HepG2 (cell line): Measurements from ENCODE around the gene RAI14. TPM values are rescaled to one million over a fixed set of nuclear protein-coding genes. Genes with fewer than 3 reads are reported as not detected.

Source experiments
- ATAC-seq: fragments of 200-7000 bp; cut with Tn5 transposase; 3 replicates; pipeline ENCODE4 v1.9.1; 2020; ENCODE audit warnings: mild to moderate bottlenecking, moderate library complexity
- BruUV-seq: library from RNA; stranded (reverse); fragments of 400-500 nt; replicated peaks from 2 replicates; lab custom pipeline; 2021; lab: Mats Ljungman, UMichigan
- CTCF ChIA-PET: fragments of 300-600 bp; formaldehyde crosslinking; extraction: SDS; loops from one replicate; lab custom pipeline; 2021; ENCODE audit warnings: low total read pairs, inconsistent platforms, low intra/inter-chr PET ratio; lab: Yijun Ruan, JAX
- POLR2A ChIA-PET: fragments of 350-600 bp; sonication (Branson Sonifier 250); formaldehyde crosslinking; loops from one replicate; lab custom pipeline; 2020; ENCODE audit warnings: antibody characterized with exemption, inconsistent platforms; lab: Yijun Ruan, JAX
- DNase-seq: peaks from one replicate; pipeline ENCODE4 v3.0.0-alpha.2; 2015; ENCODE audit warnings: low spot score
- FAIRE-seq: peaks from 3 replicates; lab custom pipeline; 2011; peaks lifted over from hg19 to GRCh38; lab: Jason Lieb, UNC
- H2AFZ ChIP-seq: one replicate; pipeline ENCODE4 v1.6.1; 2011; ENCODE audit warnings: low read length, inconsistent platforms
- H3K27ac ChIP-seq: fragments of 300-600 bp; 3 replicates; pipeline ENCODE4 v1.8.0; 2011; ENCODE audit warnings: mixed run types, mild to moderate bottlenecking, mixed read lengths, low read length, inconsistent platforms; ENCODE audit not compliant: insufficient read depth; ENCODE audit errors: extremely low read length
- H3K27me3 ChIP-seq, 2 experiments: fragments of 200-600 bp in 1 of 2; 2 replicates in 1 of 2; 3 replicates in 1 of 2; pipeline versions ENCODE4 v1.6.0 to v1.8.0; 2011; ENCODE audit warnings: low read length in 2 of 2, mild to moderate bottlenecking in 2 of 2, moderate library complexity in 2 of 2, inconsistent platforms in 1 of 2; ENCODE audit not compliant: insufficient read depth in 2 of 2, control insufficient read depth in 1 of 2
- H3K36me3 ChIP-seq, 2 experiments: fragments of 200-600 bp in 1 of 2; replicated peaks in 1 of 2; 2 replicates in 1 of 2; 3 replicates in 1 of 2; pipeline versions ENCODE4 v1.5.1 to v1.8.0; 2011; ENCODE audit warnings: low read length in 2 of 2, inconsistent platforms in 1 of 2; ENCODE audit not compliant: insufficient read depth in 2 of 2, control insufficient read depth in 1 of 2
- H3K4me1 ChIP-seq: 2 replicates; pipeline ENCODE4 v1.5.1; 2012; ENCODE audit warnings: low read length, inconsistent platforms; ENCODE audit not compliant: insufficient read depth
- H3K4me2 ChIP-seq: 2 replicates; pipeline ENCODE4 v1.6.0; 2011; ENCODE audit warnings: low read depth, low read length, inconsistent platforms
- H3K4me3 ChIP-seq, 3 experiments: fragments of 200-600 bp in 1 of 3; sonication (generic), shearing (Covaris generic) in 1 of 3; replicated peaks in 1 of 3; 2 replicates each; pipeline ENCODE4 v1.5.1; 2011 to 2016; ENCODE audit warnings: low read length in 3 of 3, inconsistent platforms in 2 of 3, low read depth in 2 of 3, mild to moderate bottlenecking in 2 of 3, control low read depth in 1 of 3, mixed read lengths in 1 of 3; ENCODE audit not compliant: insufficient read depth in 1 of 3
- H3K79me2 ChIP-seq: one replicate; pipeline ENCODE4 v1.6.1; 2011; ENCODE audit warnings: low read length, inconsistent platforms; ENCODE audit not compliant: insufficient read depth
- H3K9ac ChIP-seq: 2 replicates; pipeline ENCODE4 v1.6.0; 2011; ENCODE audit warnings: mild to moderate bottlenecking, low read depth, low read length, inconsistent platforms; ENCODE audit not compliant: insufficient read depth
- H3K9me3 ChIP-seq: 2 replicates; pipeline ENCODE4 v1.5.1; 2012; ENCODE audit warnings: mild to moderate bottlenecking, low read length
- H4K20me1 ChIP-seq: 2 replicates; pipeline ENCODE4 v1.6.0; 2011; ENCODE audit warnings: inconsistent platforms, mild to moderate bottlenecking, low read length, moderate library complexity; ENCODE audit not compliant: insufficient read depth
- ATF6 ChIP-seq: sonication (generic); formaldehyde crosslinking; conservative IDR thresholded peaks from 2 replicates; pipeline ENCODE4 v1.4.0; 2020; ENCODE audit warnings: missing genetic modification reagents
- CREB1 ChIP-seq, 2 experiments: fragments of 450-650 bp in 1 of 2; IDR thresholded peaks; 2 replicates each; pipeline ENCODE4 v1.6.1; 2016 to 2017; ENCODE audit warnings: control low read depth in 1 of 2, mild to moderate bottlenecking in 1 of 2, missing compliant biosample characterization in 1 of 2, missing genetic modification characterization in 1 of 2
- HMGA1 ChIP-seq: sonication (generic); formaldehyde crosslinking; conservative IDR thresholded peaks from 2 replicates; pipeline ENCODE4 v1.4.0; 2020; ENCODE audit warnings: missing genetic modification reagents
- HOXA7 ChIP-seq: sonication (generic); formaldehyde crosslinking; IDR thresholded peaks from 2 replicates; pipeline ENCODE4 v1.8.1; 2022; ENCODE audit warnings: mild to moderate bottlenecking, missing genetic modification reagents, moderate library complexity
- THAP7 ChIP-seq: sonication (generic); formaldehyde crosslinking; IDR thresholded peaks from 2 replicates; pipeline ENCODE4 v1.8.1; 2023; ENCODE audit warnings: mild to moderate bottlenecking, missing genetic modification reagents
- ZNF225 ChIP-seq: sonication (generic); formaldehyde crosslinking; IDR thresholded peaks from 2 replicates; pipeline ENCODE4 v1.4.0; 2020; ENCODE audit warnings: mild to moderate bottlenecking, missing genetic modification reagents
- ZNF576 ChIP-seq: sonication (generic); formaldehyde crosslinking; IDR thresholded peaks from 2 replicates; pipeline ENCODE4 v1.4.0; 2020; ENCODE audit warnings: mild to moderate bottlenecking, missing genetic modification reagents
- WGBS: methylation state at CpG from one replicate; pipeline ENCODE4 v1.1.6; 2017; ENCODE audit warnings: low lambda C conversion rate; 5-methylcytosine and 5-hydroxymethylcytosine counted together
- in situ Hi-C: cut with HindIII; loops from 2 replicates; pipeline ENCODE4 v1.10.0; 2017; ENCODE audit warnings: low pct_unique_long_range_greater_than_20kb; ENCODE audit not compliant: extremely low pct_ligation_motif_present
- intact Hi-C: fragments of 100-400 bp; cut with micrococcal nuclease; formaldehyde crosslinking; loops from one replicate; pipeline ENCODE4 v1.10.0; 2022; ENCODE audit not compliant: unreplicated experiment
- polyA plus RNA-seq, 8 experiments: library from polyadenylated mRNA; depleted of rRNA in 3 of 8; stranded (reverse) in 7 of 8; unstranded in 1 of 8; fragments of >200 nt; fragmentation: Illumina TruSeq in 4 of 8; extraction: Trizol in 4 of 8; gene quantifications; 2 replicates each; pipeline versions ENCODE4 v1.2.1 to v1.2.3, GENCODE V29; 2011 to 2016; ENCODE audit warnings: low read depth in 4 of 8, missing spikeins in 1 of 8, mixed read lengths in 1 of 8; ENCODE audit not compliant: insufficient read depth in 1 of 8
- total RNA-seq, 5 experiments: library from RNA; depleted of rRNA; stranded (reverse); fragments of >200 nt; fragmentation: Illumina TruSeq; extraction: Trizol; gene quantifications; 2 replicates each; pipeline ENCODE4 v1.2.3, GENCODE V29; 2016; ENCODE audit warnings: low read depth in 1 of 5

RAI14 gene
- total and polyA plus RNA-seq, 2 of the 13 experiments (the other 11 are each of a cell fraction or from before 2014, with no cell fraction given), result 12.6 to 18.2 TPM

- Histone ChIP-seq H4K20me1 (no peaks in the 10 kb centered on the region), H3K27ac (no peak overlapping the region), H3K9ac (no peak overlapping the region), H3K4me1 (peaks cover 28% of the 10 kb centered on the region), H3K79me2 (peaks cover 7% of the 10 kb centered on the region), H3K4me3 (no peak overlapping the region), H3K36me3 (no peaks in the 10 kb centered on the region), H2AFZ (no peak overlapping the region), H3K27me3 (no peaks in the 10 kb centered on the region), H3K9me3 (no peaks in the 10 kb centered on the region), H3K4me2 (no peak overlapping the region)
- ChIA-PET CTCF (no interaction called here), POLR2A (interaction anchor here (0.7 kb wide), 1 partner anchor 11 kb away, joined by 5 read pairs; no protein-coding TSS in a partner anchor)
- BruUV-seq, result no TSS peak
- no peak for FAIRE-seq
- no peak for TF ChIP-seq ATF6 (CRISPR knock-in tag)
- no peak for TF ChIP-seq ZNF576 (CRISPR knock-in tag)
- TF ChIP-seq ZNF225 (CRISPR knock-in tag), result no peak
- TF ChIP-seq CREB1 (IDR thresholded peaks at IDR 0.05), result no peak
- TF ChIP-seq CREB1 (CRISPR knock-in tag; IDR thresholded peaks at IDR 0.05), result no peak
- no peak for TF ChIP-seq HOXA7 (CRISPR knock-in tag)
- no peak for TF ChIP-seq HMGA1 (CRISPR knock-in tag)
- no peak for TF ChIP-seq THAP7 (CRISPR knock-in tag)
- in situ Hi-C loops (no loop called here), intact Hi-C loops (no loop called here)
- 96% methylated on average over 3 of the region's 3 CpGs for WGBS
- no peak for DNase-seq
- ATAC-seq, result no peak
Observed at GRCh38 chr5:34677428-34677827, 21.3 kb downstream of the RAI14 start.
